ENCODE measurements around the gene CHST15. TPM values are rescaled to one million over a fixed set of nuclear protein-coding genes. Genes with fewer than 3 reads are reported as not detected.

CHST15 gene
- total RNA-seq, 4 donors from 2014 or later = 43.2 to 104 (median 81.5) TPM

DNA sequence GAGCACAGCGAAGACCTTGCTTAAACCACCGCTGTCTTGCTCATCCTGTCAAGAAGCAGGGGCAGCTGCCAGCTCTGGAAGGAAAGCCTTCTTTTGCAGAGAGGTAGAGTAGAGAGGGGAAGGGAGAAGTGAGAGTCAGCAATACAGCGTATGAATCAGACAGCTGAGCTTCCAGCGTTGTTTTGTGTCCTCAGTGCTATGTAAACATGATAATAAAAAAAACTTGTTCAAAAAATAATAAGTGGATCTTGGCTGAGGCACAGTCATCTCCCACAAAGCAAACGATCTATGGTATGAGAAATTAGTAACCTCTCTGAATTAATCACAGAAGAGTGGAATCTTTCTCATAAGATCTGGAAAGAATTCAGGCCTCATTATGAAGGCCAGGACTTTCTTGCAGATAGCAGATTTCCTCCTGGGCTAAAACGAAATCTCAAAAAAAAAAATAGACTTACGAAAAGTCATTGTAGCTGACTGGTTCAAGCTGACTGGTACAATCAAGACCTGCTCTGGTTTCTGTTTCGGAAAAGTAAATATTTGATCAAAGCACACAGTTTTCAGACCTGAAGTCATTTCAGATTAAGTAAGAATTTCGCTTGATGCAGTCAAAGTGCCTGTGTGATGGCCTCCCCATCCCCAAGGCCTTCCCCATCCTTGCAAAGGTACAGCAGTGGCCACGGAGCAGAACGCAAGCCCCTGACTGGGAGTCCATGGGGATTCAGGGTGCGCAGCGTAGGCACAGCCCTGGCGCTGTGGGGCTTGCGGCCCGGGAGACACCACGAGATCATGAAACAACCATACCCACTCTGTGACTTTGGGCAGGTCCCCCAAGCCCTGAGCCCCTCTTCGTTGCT, 29.4 kb downstream of the CHST15 start:
- peaks cover 51 to 65% of the 10 kb centered on the region in 2 donors for H3K4me1 ChIP-seq
- peak in 1 of 2 donors; percentile 35 for DNase-seq
- no peak for TF ChIP-seq POLR2A (IDR thresholded peaks at IDR 0.05)
- TF ChIP-seq, protein P1, sequence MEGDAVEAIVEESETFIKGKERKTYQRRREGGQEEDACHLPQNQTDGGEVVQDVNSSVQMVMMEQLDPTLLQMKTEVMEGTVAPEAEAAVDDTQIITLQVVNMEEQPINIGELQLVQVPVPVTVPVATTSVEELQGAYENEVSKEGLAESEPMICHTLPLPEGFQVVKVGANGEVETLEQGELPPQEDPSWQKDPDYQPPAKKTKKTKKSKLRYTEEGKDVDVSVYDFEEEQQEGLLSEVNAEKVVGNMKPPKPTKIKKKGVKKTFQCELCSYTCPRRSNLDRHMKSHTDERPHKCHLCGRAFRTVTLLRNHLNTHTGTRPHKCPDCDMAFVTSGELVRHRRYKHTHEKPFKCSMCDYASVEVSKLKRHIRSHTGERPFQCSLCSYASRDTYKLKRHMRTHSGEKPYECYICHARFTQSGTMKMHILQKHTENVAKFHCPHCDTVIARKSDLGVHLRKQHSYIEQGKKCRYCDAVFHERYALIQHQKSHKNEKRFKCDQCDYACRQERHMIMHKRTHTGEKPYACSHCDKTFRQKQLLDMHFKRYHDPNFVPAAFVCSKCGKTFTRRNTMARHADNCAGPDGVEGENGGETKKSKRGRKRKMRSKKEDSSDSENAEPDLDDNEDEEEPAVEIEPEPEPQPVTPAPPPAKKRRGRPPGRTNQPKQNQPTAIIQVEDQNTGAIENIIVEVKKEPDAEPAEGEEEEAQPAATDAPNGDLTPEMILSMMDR (IDR thresholded peaks at IDR 0.05) = no peak
- no peaks in the 10 kb centered on the region for H3K36me3 ChIP-seq
- H3K9me3 ChIP-seq = no peaks in the 10 kb centered on the region
- H3K27me3 ChIP-seq = no peaks in the 10 kb centered on the region
- H3K27ac ChIP-seq = peak overlapping the region; percentile 34 to 71 (median 47)
- WGBS, 2 donors = 71 to 76% methylated on average over 18 of the region's 18 CpGs
- H3K4me3 ChIP-seq (replicated peaks in 1 of 3) = no peak overlapping the region
- intact Hi-C loops (cut with DNase I) = no loop called here

DNA sequence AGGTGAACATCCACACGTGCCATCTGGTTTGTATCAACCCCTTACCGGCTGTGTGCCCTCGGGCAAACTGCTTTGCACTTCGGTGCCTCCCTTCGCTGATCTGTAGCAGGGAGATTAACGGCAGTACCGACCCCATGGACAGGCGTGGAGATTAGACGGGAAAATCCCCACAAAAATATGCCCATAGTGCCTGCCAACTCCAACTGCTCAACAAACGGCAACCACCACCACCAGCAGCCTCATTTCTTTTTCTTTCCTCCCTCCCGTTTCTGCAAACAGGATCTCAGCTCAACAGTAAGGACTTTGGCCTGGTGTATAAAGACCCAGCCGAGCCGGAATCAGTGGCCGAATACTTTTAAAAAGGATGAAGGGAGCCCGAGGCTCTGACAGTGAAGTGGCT, 31.0 kb downstream of the CHST15 start:
- Histone ChIP-seq H3K27me3 (no peaks in the 10 kb centered on the region), H3K36me3 (no peaks in the 10 kb centered on the region), H3K27ac (peak overlapping the region in 2 of 3 donors; percentile 47 to 71), H3K4me1 (peaks cover 45 to 64% of the 10 kb centered on the region in 2 donors), H3K4me3 (replicated peaks in 1 of 3) (no peak overlapping the region), H3K9me3 (no peaks in the 10 kb centered on the region)
- DNase-seq = no peak
- intact Hi-C loops (cut with DNase I) = no loop called here
- 90 to 95% methylated on average over 15 of the region's 15 CpGs for whole genome bisulfite sequencing, 2 donors
- TF ChIP-seq, protein P1 (IDR thresholded peaks at IDR 0.05) = no peak
- no peak for TF ChIP-seq POLR2A (IDR thresholded peaks at IDR 0.05)

DNA sequence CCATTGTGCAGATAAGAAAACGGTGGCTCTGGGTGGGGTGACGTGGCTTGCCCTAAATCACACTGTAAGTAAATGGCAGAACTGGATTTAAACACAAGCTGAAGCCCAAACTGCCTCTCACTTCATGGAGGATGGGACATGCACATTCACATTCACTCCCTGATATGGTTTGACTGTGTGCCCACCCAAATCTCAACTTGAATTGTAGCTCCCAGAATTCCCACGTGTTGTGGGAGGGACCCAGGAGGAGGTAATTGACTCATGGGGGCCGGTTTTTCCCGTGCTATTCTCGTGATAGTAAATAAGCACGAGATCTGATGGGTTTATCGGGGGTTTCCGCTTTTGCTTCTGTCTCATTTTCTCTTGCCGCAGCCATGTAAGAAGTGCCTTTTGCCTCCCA, 32.4 kb downstream of the CHST15 start:
- Histone ChIP-seq H3K36me3 (no peaks in the 10 kb centered on the region), H3K27ac (no peak overlapping the region), H3K27me3 (no peaks in the 10 kb centered on the region), H3K4me3 (replicated peaks in 1 of 3) (no peak overlapping the region), H3K4me1 (peaks cover 33 to 59% of the 10 kb centered on the region in 2 donors), H3K9me3 (no peaks in the 10 kb centered on the region)
- DNase-seq = no peak
- 93% methylated on average over 10 of the region's 10 CpGs for WGBS, 2 donors
- no peak for TF ChIP-seq POLR2A (IDR thresholded peaks at IDR 0.05)
- TF ChIP-seq, protein P1 (IDR thresholded peaks at IDR 0.05) = no peak
- intact Hi-C loops (cut with DNase I) = no loop called here

DNA sequence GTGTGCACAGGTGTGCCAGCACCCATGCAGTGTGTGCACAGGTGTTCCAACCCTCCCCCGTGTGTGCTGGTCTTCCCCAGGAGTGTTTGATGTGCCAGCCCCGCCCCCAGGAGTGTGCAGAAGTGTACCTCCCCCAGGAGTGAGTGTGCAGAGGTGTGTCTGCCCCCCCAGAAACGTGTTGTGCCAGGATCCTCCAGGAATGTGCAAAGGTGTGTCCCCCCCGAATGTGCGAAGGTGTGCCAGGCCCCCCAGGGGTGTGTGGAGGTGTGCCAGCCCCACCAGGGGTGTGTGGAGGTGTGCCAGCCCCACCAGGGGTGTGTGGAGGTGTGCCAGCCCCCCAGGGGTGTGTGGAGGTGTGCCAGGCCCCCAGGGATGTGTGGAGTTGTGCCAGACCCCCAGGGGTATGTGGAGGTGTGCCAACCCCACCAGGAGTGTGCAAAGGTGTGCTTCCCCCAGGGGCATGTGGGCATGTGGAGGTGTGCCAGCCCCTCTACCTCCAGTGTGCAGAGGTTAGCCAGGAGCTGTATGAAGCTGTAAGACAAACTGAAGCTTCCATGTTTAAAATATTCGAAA, 33.2 kb downstream of the CHST15 start:
- DNase-seq = no peak
- H3K4me3 ChIP-seq (replicated peaks in 1 of 3) = no peak overlapping the region
- no peaks in the 10 kb centered on the region for H3K9me3 ChIP-seq
- no peaks in the 10 kb centered on the region for H3K27me3 ChIP-seq
- TF ChIP-seq POLR2A (IDR thresholded peaks at IDR 0.05) = no peak
- TF ChIP-seq, protein P1 (IDR thresholded peaks at IDR 0.05) = no peak
- 64 to 81% methylated on average over 3 to 5 of the region's 6 CpGs for WGBS, 2 donors
- H3K4me1 ChIP-seq = peaks cover 27 to 59% of the 10 kb centered on the region in 2 donors
- intact Hi-C loops (cut with DNase I) = no loop called here
- no peaks in the 10 kb centered on the region for H3K36me3 ChIP-seq
- H3K27ac ChIP-seq = no peak overlapping the region

DNA sequence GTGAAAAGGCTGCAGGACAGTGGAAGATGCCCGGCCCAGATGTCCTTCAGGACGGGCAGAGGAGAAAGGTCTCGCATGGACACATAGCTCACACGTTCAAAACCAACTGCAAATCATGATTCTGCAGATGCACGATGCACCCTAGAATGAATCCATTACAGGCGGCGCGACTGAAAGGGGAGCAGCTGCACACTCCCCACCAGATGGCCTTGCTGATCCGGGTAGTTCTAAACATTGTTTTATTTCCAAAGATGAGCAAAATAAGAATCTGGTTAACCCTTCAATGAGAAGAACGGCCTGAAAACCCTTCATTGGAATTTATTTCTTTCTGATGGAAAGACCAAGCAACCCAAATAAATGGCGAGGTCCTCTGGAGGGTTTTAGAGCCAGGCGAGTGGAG, 33.8 kb downstream of the CHST15 start:
- 86 to 90% methylated on average over 12 of the region's 12 CpGs for WGBS, 2 donors
- Histone ChIP-seq H3K27ac (no peak overlapping the region), H3K9me3 (no peaks in the 10 kb centered on the region), H3K4me1 (peaks cover 29 to 59% of the 10 kb centered on the region in 2 donors), H3K27me3 (no peaks in the 10 kb centered on the region), H3K36me3 (no peaks in the 10 kb centered on the region), H3K4me3 (replicated peaks in 1 of 3) (no peak overlapping the region)
- intact Hi-C loops (cut with DNase I) = no loop called here
- DNase-seq = no peak
- no peak for TF ChIP-seq POLR2A (IDR thresholded peaks at IDR 0.05)
- TF ChIP-seq, protein P1 (IDR thresholded peaks at IDR 0.05) = no peak
